ENCODE results near the gene RYR2. TPM values are rescaled to one million over a fixed set of nuclear protein-coding genes. Genes with fewer than 3 reads are reported as not detected.
"Not testable (repeated sequence)": the region's sequence is repeated elsewhere in the genome, so short reads cannot be mapped to it uniquely, and the experiment has no call there.

Gene RYR2
- total RNA-seq, 1 donor from 2014 or later, result 8.7 TPM

GRCh38 chr1:237820634-237821033 is 778.6 kb downstream of the RYR2 start:
- H3K27ac Mint-ChIP-seq; H3K9me3 Mint-ChIP-seq; H3K4me3 Mint-ChIP-seq (ENCODE audit: low read depth); intact Hi-C loops (cut with micrococcal nuclease); DNase-seq (ENCODE audit: low spot score); H3K36me3 Mint-ChIP-seq (ENCODE audit: low read depth); H3K4me1 Mint-ChIP-seq (ENCODE audit: low read depth); H3K27me3 Mint-ChIP-seq (ENCODE audit: low read depth): not testable (repeated sequence)

GRCh38 chr1:237832858-237833257 is 790.9 kb downstream of the RYR2 start:
- no peaks in the 10 kb centered on the region for H3K4me1 Mint-ChIP-seq (ENCODE audit: low read depth)
- intact Hi-C loops (cut with micrococcal nuclease), result no loop called here
- DNase-seq (ENCODE audit: low spot score), result no peak
- H3K36me3 Mint-ChIP-seq (ENCODE audit: low read depth), result no peaks in the 10 kb centered on the region
- H3K9me3 Mint-ChIP-seq, result no peaks in the 10 kb centered on the region
- no peaks in the 10 kb centered on the region for H3K27me3 Mint-ChIP-seq (ENCODE audit: low read depth)
- no peak overlapping the region for H3K27ac Mint-ChIP-seq
- no peak overlapping the region for H3K4me3 Mint-ChIP-seq (ENCODE audit: low read depth)

DNA sequence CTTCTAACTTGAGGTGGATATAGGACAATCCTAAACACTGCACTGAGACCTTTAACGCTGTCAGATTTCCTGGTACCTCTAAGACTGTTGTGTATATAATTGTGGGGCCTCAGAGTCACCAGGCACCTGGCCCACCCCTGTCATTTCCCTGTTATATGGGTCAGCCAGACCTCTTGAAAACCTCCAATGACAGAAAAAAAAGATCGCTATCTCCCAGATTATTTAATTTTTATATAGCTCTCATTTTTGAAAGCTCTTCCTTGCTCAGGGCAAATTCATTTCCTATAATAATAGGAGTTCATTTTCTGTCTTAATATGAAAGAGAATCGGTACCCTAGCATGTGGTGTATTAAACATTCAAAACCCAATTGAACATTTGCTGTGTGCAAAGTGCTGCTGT is 792.1 kb downstream of the RYR2 start:
- H3K27ac Mint-ChIP-seq, result no peak overlapping the region
- no peak for DNase-seq (ENCODE audit: low spot score)
- no peaks in the 10 kb centered on the region for H3K27me3 Mint-ChIP-seq (ENCODE audit: low read depth)
- H3K4me3 Mint-ChIP-seq (ENCODE audit: low read depth), result no peak overlapping the region
- no peaks in the 10 kb centered on the region for H3K4me1 Mint-ChIP-seq (ENCODE audit: low read depth)
- H3K9me3 Mint-ChIP-seq, result no peaks in the 10 kb centered on the region
- intact Hi-C loops (cut with micrococcal nuclease), result no loop called here
- H3K36me3 Mint-ChIP-seq (ENCODE audit: low read depth), result no peaks in the 10 kb centered on the region

DNA sequence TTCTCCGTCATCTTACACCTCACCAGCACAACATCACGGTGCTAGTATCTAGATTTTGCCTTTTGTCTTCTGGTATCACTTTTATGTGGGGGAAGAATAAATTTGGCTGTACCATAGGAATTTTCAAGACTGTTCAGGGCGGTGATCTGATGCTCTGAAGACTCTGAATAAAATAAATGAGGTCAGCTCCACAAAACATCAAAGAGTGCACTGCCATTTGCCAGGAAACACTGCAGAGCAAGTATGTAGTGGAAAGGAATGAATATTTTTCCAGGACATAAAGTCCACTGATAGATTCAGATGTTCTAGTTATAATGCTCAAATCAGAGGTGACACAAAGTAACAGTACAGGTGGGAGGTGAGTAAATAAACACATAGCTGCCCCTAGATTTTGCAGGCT is 792.5 kb downstream of the RYR2 start:
- no peak overlapping the region for H3K27ac Mint-ChIP-seq

GRCh38 chr1:237838320-237838719 is 796.3 kb downstream of the RYR2 start:
- no peaks in the 10 kb centered on the region for H3K4me1 Mint-ChIP-seq (ENCODE audit: low read depth)
- no peaks in the 10 kb centered on the region for H3K36me3 Mint-ChIP-seq (ENCODE audit: low read depth)
- no peak overlapping the region for H3K27ac Mint-ChIP-seq
- DNase-seq (ENCODE audit: low spot score), result no peak
- H3K9me3 Mint-ChIP-seq, result peaks cover 13% of the 10 kb centered on the region
- intact Hi-C loops (cut with micrococcal nuclease), result no loop called here
- H3K4me3 Mint-ChIP-seq (ENCODE audit: low read depth), result no peak overlapping the region
- no peaks in the 10 kb centered on the region for H3K27me3 Mint-ChIP-seq (ENCODE audit: low read depth)

More for the DNA sequence above, 792.5 kb downstream of the RYR2 start:
- DNase-seq (ENCODE audit: low spot score), result no peak
- H3K4me3 Mint-ChIP-seq (ENCODE audit: low read depth), result no peak overlapping the region
- no peaks in the 10 kb centered on the region for H3K36me3 Mint-ChIP-seq (ENCODE audit: low read depth)
- intact Hi-C loops (cut with micrococcal nuclease), result no loop called here
- H3K9me3 Mint-ChIP-seq, result no peaks in the 10 kb centered on the region
- no peaks in the 10 kb centered on the region for H3K4me1 Mint-ChIP-seq (ENCODE audit: low read depth)
- no peaks in the 10 kb centered on the region for H3K27me3 Mint-ChIP-seq (ENCODE audit: low read depth)

GRCh38 chr1:237838904-237839534 is 797.0 kb downstream of the RYR2 start:
- no peak overlapping the region for H3K27ac Mint-ChIP-seq
- no peaks in the 10 kb centered on the region for H3K4me1 Mint-ChIP-seq (ENCODE audit: low read depth)
- H3K9me3 Mint-ChIP-seq, result peaks cover 13% of the 10 kb centered on the region
- intact Hi-C loops (cut with micrococcal nuclease), result no loop called here
- DNase-seq (ENCODE audit: low spot score), result no peak
- H3K27me3 Mint-ChIP-seq (ENCODE audit: low read depth), result no peaks in the 10 kb centered on the region
- no peak overlapping the region for H3K4me3 Mint-ChIP-seq (ENCODE audit: low read depth)
- H3K36me3 Mint-ChIP-seq (ENCODE audit: low read depth), result no peaks in the 10 kb centered on the region

DNA sequence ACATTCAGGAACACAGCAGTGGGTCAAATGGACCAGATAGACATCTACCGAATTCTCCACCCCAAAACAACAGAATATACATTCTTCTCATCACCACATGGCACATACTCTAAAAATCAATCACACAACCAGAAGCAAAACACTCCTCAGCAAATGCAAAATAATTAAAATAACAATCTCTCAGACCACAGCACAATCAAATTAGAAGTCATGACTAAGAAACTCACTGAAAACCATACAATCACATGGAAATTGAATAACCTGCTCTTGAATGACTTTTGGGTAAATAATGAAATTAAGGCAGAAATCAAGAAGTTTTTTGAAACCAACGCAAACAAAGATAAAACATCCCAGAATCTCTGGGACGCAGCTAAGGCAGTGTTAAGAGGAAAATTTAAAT is 799.5 kb downstream of the RYR2 start:
- H3K9me3 Mint-ChIP-seq, result peaks cover 13% of the 10 kb centered on the region
- H3K4me3 Mint-ChIP-seq (ENCODE audit: low read depth), result no peak overlapping the region
- no peak overlapping the region for H3K27ac Mint-ChIP-seq
- no peaks in the 10 kb centered on the region for H3K4me1 Mint-ChIP-seq (ENCODE audit: low read depth)
- H3K27me3 Mint-ChIP-seq (ENCODE audit: low read depth), result no peaks in the 10 kb centered on the region
- DNase-seq (ENCODE audit: low spot score), result no peak
- intact Hi-C loops (cut with micrococcal nuclease), result no loop called here
- no peaks in the 10 kb centered on the region for H3K36me3 Mint-ChIP-seq (ENCODE audit: low read depth)

- H3K36me3 Mint-ChIP-seq (ENCODE audit: low read depth); intact Hi-C loops (cut with micrococcal nuclease); H3K27me3 Mint-ChIP-seq (ENCODE audit: low read depth); DNase-seq (ENCODE audit: low spot score); H3K4me1 Mint-ChIP-seq (ENCODE audit: low read depth); H3K27ac Mint-ChIP-seq; H3K4me3 Mint-ChIP-seq (ENCODE audit: low read depth): not testable (repeated sequence)
- H3K9me3 Mint-ChIP-seq, result peaks cover 13% of the 10 kb centered on the region
Observed at GRCh38 chr1:237843516-237843915, 801.5 kb downstream of the RYR2 start.

DNA sequence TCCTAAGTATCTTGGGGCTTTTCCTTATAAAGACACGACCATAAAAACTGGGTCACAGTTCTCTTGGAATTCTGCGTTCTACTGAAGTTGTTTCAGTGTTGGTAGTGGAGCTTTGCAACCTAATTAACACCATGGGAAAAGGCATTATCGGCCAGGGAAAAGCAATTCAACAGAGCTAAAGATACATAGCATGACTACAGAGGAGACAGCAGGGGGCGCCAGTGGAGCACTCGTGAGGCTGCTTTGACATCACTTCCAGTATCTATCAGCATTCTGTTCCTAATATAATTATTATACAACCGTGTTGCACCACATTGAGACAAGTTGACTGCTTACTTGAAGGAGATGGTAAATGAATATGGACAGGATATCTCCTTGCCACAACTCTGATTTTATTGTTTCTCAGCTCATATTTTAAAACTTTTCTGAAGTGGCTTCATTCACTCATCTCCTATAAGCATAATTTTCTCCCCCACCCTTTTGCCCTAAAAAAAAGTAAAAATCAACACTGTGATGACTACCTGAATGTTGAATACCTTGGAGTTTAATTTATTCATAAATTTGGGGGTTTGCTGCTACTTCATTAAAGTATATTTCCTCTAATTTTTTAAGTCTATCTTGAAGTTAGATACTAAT is 809.3 kb downstream of the RYR2 start:
- no peak overlapping the region for H3K4me3 Mint-ChIP-seq (ENCODE audit: low read depth)
- no peaks in the 10 kb centered on the region for H3K4me1 Mint-ChIP-seq (ENCODE audit: low read depth)
- DNase-seq (ENCODE audit: low spot score), result no peak
- H3K27ac Mint-ChIP-seq, result no peak overlapping the region
- H3K9me3 Mint-ChIP-seq, result no peaks in the 10 kb centered on the region
- no peaks in the 10 kb centered on the region for H3K27me3 Mint-ChIP-seq (ENCODE audit: low read depth)
- no peaks in the 10 kb centered on the region for H3K36me3 Mint-ChIP-seq (ENCODE audit: low read depth)
- intact Hi-C loops (cut with micrococcal nuclease), result no loop called here

DNA sequence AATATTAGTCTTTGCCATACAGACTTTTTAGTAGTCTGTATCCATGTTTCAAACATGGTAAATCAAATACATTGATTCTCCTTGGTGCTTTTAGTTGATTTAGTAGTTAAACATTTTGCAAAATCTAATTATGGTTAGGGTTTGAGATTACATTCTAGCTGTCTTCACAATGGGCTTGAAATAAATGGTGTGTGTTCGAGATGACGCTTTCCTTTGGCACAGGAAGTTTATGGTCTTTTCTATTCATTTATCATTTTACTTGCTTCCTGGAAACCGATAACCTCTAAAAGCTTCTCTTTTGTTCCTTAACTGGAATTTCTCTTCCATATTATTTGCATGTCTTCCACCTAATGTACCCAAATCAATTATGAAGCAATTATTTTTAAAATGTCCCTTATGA is 810.4 kb downstream of the RYR2 start:
- Mint-ChIP-seq H3K27me3 (ENCODE audit: low read depth) (no peaks in the 10 kb centered on the region), H3K27ac (no peak overlapping the region), H3K9me3 (no peaks in the 10 kb centered on the region), H3K4me3 (ENCODE audit: low read depth) (no peak overlapping the region), H3K4me1 (ENCODE audit: low read depth) (no peaks in the 10 kb centered on the region), H3K36me3 (ENCODE audit: low read depth) (no peaks in the 10 kb centered on the region)
- DNase-seq (ENCODE audit: low spot score), result no peak
- intact Hi-C loops (cut with micrococcal nuclease), result no loop called here

GRCh38 chr1:237857455-237857854 is 815.5 kb downstream of the RYR2 start:
- Mint-ChIP-seq H3K9me3 (no peaks in the 10 kb centered on the region), H3K27ac (no peak overlapping the region), H3K4me1 (ENCODE audit: low read depth) (no peaks in the 10 kb centered on the region), H3K36me3 (ENCODE audit: low read depth) (no peaks in the 10 kb centered on the region), H3K4me3 (ENCODE audit: low read depth) (no peak overlapping the region), H3K27me3 (ENCODE audit: low read depth) (no peaks in the 10 kb centered on the region)
- no peak for DNase-seq (ENCODE audit: low spot score)
- intact Hi-C loops (cut with micrococcal nuclease), result no loop called here

DNA sequence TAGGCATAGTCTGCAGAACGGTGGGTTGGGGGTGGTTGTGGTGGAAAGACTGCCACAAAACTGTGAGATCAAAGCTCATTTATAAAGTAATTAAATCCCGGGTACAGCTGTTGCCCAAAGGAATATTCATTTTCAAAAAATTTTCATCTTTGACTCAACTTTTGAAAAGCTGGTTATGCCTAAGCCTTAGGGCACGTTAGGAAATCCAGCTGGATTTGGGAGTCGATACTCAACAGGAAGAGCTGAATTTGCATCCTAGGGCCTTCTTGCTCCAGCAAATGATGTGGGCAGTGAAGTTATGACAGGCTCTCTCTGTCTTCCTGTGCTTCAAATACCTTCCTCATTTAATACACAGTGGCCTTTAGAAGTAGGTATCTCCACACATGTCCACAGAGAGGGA is 817.0 kb downstream of the RYR2 start:
- intact Hi-C loops (cut with micrococcal nuclease), result no loop called here
- no peak for DNase-seq (ENCODE audit: low spot score)
- Mint-ChIP-seq H3K27me3 (ENCODE audit: low read depth) (no peaks in the 10 kb centered on the region), H3K27ac (no peak overlapping the region), H3K4me1 (ENCODE audit: low read depth) (no peaks in the 10 kb centered on the region), H3K4me3 (ENCODE audit: low read depth) (no peak overlapping the region), H3K36me3 (ENCODE audit: low read depth) (no peaks in the 10 kb centered on the region), H3K9me3 (no peaks in the 10 kb centered on the region)

- Mint-ChIP-seq H3K27me3 (ENCODE audit: low read depth) (peaks cover 5% of the 10 kb centered on the region), H3K9me3 (no peaks in the 10 kb centered on the region), H3K36me3 (ENCODE audit: low read depth) (no peaks in the 10 kb centered on the region), H3K4me1 (ENCODE audit: low read depth) (peaks cover 2% of the 10 kb centered on the region), H3K27ac (no peak overlapping the region), H3K4me3 (ENCODE audit: low read depth) (no peak overlapping the region)
- DNase-seq (ENCODE audit: low spot score), result no peak
- intact Hi-C loops (cut with micrococcal nuclease), result no loop called here
Observed at GRCh38 chr1:237861944-237862343, 820.0 kb downstream of the RYR2 start.

All from activated T-helper 2 cell treated with anti-CD3 and anti-CD28 coated beads, Interferon-gamma antibody, Interleukin-2, Interleukin-4, amounts not matched to agents 10 μg/mL and 5 μg/mL and 100 μg/mL, durations not matched to agents 14 hours and 24 hours and 36 hours (primary cell).